GM19397 (cell line): ENCODE results near the gene GNAI1.

Experiments
- ATAC-seq: cut with Tn5 transposase; IDR thresholded peaks from one replicate; pipeline ENCODE4 v1.9.1; 2021; ENCODE audit warnings: mild to moderate bottlenecking, moderate library complexity; ENCODE audit not compliant: unreplicated experiment

The GNAI1 gene

DNA sequence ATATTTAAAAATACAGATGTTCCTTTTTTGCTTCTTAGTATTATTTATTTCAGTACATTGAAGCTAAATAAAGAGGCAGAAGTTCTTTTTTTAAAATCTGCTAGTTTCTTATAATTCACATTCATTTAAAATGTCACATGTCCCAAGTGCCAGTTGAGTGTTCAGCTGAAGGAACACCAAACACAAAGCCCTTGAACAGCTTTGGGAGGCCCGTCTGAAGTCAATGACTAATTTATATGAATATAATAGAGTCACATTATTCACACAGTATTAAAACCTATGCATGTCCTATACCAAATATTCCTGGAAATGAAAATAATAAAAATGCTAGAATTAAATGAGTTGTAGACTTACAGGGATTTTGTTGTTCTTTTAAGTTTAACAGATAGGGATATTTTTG is 70.3 kb downstream of the GNAI1 start:
- no peak for ATAC-seq

DNA sequence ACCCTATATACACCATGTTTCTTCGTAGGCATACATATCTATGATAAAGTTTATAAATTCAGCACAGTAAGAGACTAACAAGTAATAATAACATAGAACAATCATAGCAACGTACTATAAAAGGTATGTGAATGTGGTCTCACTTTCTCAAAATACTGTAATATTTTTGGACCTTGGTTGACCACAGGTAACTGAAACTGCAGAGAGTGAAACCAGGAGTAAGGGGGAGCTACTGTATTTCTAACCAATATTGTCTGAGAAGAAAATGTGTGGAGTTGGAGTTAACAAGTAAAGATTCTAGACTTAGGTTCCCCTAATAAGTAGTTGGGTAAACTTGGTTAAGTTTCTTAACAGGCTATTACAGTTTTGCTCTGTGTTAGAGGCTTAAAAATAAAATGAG is 72.1 kb downstream of the GNAI1 start:
- peak; percentile 69 for ATAC-seq

- ATAC-seq, result no peak
Observed at GRCh38 chr7:80207501-80207900, 72.9 kb downstream of the GNAI1 start.

- no peak for ATAC-seq
Observed at GRCh38 chr7:80208700-80209099, 74.1 kb downstream of the GNAI1 start.

DNA sequence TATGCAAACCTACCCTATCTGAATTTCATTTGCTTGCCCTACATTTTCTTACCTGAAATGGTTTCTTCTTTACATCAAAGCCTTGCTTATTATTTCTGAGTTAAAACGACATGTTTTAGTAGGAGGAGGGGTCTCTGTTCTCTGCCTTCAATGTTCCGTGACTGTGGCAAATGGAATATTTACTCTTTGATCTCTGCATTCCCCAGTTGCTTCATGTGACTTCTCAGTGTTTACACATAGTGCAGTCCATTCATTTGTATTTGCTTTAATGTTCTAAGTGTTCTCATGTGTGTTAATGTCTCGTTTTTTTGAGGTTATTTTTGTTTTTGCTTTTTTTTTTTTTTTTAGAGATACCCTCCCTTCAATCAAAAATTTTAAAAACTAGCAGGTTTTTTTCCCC is 75.8 kb downstream of the GNAI1 start:
- ATAC-seq, result no peak

DNA sequence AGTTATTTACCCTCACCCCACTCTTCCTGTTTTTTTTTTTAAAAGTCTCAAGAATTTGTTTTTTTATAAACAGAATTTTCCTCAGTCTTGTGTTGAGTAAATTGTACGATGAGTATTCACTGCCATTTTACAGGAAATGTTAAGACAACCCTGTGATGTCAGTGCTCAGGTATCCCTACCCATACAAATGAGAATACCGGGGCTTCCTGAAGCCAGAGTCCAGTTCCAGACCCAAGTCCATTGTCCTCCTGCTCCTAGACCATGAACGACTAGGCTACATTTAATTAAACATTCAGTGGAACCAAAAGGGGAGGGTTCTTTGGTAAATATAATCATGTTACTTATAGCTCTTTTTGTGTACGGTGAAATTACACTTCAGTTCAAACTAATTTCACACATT is 79.2 kb downstream of the GNAI1 start:
- ATAC-seq, result no peak

DNA sequence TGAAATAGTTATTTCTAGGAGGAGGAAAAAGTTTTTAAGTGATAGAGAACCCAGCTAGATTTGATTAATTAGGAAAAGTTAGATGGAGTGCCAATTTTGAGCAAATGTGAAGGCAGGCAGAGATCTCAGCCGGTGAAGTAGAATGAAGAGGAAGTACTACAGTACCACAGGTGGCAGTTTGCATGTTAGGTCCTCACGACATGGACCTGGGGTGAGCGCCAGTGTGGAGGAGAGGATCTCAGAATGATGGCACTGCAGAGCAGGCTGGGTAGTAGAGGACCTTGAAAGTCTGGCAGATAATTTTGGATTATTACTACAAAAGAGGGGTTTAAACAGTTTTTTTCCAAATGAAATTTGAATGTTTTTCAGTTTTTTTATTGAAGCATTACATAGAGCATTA is 81.1 kb downstream of the GNAI1 start:
- ATAC-seq, result no peak

- ATAC-seq, result peak; percentile 44
Observed at GRCh38 chr7:80216996-80217842, 82.6 kb downstream of the GNAI1 start.

- no peak for ATAC-seq
Observed at GRCh38 chr7:80218723-80219122, 84.1 kb downstream of the GNAI1 start.

- no peak for ATAC-seq
Observed at GRCh38 chr7:80220022-80220634, 85.5 kb downstream of the GNAI1 start.

GRCh38 chr7:80224415-80224814 is 89.8 kb downstream of the GNAI1 start:
- ATAC-seq, result no peak

DNA sequence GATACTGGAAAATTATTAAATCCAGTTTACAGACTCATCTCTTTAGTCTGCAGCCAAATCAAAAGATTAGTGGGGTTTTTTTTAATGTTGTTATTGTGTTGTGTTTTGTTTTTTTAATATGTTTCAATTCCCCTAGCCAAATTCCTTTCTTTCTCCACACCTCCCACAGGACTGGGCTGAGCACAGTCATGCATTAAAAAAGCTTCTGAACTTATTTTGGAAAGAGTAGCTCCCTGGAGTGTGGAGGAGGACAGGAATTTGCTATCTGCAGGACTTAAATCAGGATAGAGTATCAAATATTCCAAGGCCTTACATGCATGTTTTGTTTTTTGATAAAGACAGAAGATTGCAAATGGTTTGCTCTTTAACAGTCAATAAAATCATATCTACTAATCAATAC is 90.7 kb downstream of the GNAI1 start:
- ATAC-seq, result no peak

DNA sequence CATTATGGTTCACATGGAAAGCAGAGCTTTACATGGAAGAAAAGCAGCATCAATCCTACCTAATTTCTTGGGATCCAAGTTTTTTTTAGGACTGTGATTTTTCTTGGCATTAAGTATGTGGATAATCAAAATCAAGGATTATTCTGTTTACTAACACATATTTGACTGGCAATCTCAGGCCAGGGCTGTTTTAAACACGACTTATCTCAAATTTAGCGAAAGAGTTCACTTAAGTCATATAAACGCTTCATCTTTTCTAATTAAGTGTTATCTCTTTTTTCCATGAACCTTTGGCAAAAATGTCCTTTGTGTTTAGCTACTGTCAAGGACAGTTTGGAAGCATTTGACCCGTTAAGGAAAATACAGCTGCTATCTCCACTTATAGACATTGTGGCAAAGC is 92.0 kb downstream of the GNAI1 start:
- ATAC-seq, result no peak

- no peak for ATAC-seq
Observed at GRCh38 chr7:80230327-80230726, 95.7 kb downstream of the GNAI1 start.

DNA sequence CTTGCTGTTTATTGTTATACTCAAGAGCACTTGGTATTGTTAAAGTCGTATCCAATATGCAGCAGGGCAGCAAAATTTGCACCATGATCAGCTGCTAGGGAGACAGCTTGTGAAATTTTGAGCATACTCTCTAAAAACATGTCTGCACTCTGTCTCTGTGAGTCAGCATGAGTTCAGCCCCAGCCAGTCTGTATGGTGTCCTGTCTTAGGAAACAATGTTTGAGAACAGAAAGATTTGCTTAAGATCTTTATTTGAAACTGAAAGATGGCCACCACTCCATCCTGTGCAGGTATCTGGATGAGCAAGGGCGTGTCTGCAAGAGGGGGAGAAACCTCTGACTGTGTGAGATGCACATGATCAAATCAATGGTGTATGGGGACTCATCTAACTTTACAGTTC is 97.1 kb downstream of the GNAI1 start:
- ATAC-seq, result no peak

- no peak for ATAC-seq
Observed at GRCh38 chr7:80232979-80233724, 98.5 kb downstream of the GNAI1 start.

DNA sequence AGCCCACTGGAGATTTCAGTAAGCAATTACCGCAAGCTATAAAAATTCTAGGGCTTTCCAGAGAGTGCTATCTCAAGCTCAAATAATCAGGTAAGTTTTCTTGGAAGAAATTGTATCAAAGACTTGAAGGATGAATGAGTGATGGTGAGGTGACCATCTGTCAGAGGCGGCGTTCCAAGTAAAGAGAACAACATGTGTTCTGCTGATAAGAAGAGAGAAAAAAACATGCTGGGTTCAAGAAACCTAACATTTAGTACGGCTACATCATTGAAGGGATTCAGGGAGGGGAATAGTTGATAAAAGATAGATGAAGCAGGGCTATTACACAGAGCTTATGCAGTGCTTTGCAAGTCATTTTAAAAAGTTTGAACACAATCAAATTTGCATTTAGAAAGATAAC is 100.7 kb downstream of the GNAI1 start:
- ATAC-seq, result no peak

- ATAC-seq, result no peak
Observed at GRCh38 chr7:80236681-80237080, 102.0 kb downstream of the GNAI1 start.

DNA sequence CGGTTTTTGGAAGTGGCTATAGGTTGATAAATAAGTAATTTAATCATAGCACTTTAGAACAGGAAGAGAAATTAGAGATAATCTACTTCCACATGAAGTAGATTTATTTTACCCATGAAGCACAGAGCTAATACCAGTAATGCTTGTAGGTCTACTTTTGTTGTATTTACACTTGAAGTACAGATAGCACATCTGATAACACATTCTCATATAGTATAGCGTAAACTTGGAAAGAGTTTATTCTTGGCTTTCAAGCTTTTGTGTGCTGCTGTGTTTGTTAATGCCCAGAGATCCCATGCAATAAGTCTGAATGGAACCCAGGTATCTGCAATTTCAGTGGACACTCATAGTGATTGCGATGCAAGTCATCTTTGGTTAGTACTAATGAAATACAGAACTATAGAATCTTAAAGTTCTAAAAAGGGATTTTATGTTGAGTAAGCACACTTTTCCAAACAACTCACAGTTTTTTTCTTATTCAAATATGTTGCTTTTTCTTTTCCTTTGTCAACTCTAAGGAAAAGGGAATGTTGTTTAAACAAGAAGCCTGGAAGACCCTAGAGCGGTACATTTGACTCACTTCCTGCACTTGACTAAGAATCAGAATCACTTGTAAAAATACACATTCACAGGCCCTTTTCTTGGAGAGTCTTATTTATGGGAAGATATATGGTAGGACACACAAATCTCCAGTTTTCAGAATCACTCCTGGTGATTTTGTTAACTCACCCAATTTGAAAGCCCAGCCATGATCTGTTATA is 105.8 kb downstream of the GNAI1 start:
- no peak for ATAC-seq

DNA sequence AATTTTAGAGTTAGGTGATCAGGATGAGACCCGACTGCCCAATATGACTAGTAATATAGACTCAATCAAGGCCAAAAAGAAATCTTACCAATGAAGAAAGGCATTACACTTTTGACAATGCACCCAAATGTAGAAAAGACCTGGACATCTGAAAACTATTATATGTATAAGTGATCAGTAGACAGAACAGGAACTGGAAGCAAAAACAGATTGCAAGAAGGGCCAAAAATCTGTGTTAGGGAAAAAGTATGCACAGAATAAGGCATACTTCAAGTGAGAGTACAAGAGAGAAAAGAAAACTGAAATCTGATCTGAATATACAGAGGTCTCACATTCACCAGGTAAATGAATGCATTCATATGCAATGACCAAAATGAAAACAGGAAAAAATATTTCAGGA is 107.0 kb downstream of the GNAI1 start:
- no peak for ATAC-seq

GRCh38 chr7:80243425-80243824 is 108.8 kb downstream of the GNAI1 start:
- no peak for ATAC-seq
